ENCODE results near the gene KCNMA1. TPM values are rescaled to one million over a fixed set of nuclear protein-coding genes. Genes with fewer than 3 reads are reported as not detected.
"Not testable (repeated sequence)": the region's sequence is repeated elsewhere in the genome, so short reads cannot be mapped to it uniquely, and the experiment has no call there.

The KCNMA1 gene
- total RNA-seq, 1 experiment from 2014 or later, result not detected

GRCh38 chr10:77396290-77396689 lies 241.3 kb downstream of the KCNMA1 start:
- no peak for DNase-seq (ENCODE audit: low read depth, low spot score)
- in situ Hi-C loops (cut with HindIII; ENCODE audit: low pct_unique_long_range_greater_than_20kb, low sequenced_read_pairs), result no loop called here

DNA sequence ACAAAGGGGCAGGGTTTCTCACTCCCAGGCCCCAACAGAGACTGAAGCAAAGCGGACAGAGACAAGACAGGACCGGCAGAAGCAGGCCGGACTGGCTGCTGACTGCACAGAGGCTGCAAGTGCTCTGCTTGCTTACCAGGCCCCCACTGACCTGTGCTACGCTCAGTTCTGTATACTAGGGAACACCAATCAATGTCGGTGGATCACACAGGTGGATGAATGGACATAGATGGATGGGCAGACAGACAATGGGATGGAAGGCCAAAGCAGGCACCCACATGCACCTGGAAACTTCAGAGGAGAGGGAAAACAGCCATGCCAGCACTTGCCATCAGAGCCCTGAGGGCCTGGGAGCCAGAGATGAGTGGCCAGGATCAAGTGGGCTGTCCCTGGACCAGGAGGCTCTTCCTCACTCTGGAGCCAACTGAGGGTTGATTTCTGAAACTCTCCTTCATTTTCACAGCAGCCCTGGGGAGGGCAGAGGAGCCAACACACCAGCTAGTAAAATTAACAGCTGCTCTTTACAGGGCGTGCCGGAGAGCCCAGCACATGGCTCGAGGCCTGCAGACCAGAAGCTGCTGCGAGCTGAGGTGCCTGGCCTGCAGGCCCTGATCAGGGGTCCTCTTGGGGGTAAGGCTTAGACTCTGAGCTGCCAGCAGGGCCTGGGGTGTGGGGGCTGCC lies 243.6 kb downstream of the KCNMA1 start:
- DNase-seq (ENCODE audit: low read depth, low spot score), result no peak
- in situ Hi-C loops (cut with HindIII; ENCODE audit: low pct_unique_long_range_greater_than_20kb, low sequenced_read_pairs), result no loop called here

GRCh38 chr10:77393411-77393810 lies 244.2 kb downstream of the KCNMA1 start:
- DNase-seq (ENCODE audit: low read depth, low spot score), result no peak
- in situ Hi-C loops (cut with HindIII; ENCODE audit: low pct_unique_long_range_greater_than_20kb, low sequenced_read_pairs), result no loop called here

GRCh38 chr10:77392851-77393250 lies 244.8 kb downstream of the KCNMA1 start:
- DNase-seq (ENCODE audit: low read depth, low spot score), result no peak
- in situ Hi-C loops (cut with HindIII; ENCODE audit: low pct_unique_long_range_greater_than_20kb, low sequenced_read_pairs), result no loop called here

DNA sequence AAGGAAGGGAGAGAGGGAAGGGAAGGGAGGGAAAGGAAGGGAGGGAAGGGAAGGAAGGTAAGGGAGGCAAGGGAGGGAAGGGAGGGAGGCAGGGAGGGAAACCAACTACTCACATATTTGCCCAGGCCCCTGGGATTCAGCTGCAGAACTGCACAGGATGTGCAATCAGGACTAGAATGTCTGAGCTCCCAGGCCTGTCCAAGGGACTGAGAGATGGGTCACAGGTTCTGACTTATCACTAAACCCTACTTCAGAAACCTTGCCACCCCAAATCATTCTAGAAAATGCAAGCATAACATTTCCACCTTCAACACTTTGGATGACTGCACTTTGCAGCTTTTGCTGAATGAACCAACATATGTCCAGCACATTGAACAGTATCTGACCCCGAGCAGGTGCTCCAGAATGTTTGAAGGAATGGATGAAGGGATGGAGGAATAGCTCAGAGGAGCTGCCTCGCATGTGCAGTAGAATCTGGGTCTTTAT lies 245.3 kb downstream of the KCNMA1 start:
- DNase-seq (ENCODE audit: low read depth, low spot score), result no peak
- in situ Hi-C loops (cut with HindIII; ENCODE audit: low pct_unique_long_range_greater_than_20kb, low sequenced_read_pairs), result no loop called here

DNA sequence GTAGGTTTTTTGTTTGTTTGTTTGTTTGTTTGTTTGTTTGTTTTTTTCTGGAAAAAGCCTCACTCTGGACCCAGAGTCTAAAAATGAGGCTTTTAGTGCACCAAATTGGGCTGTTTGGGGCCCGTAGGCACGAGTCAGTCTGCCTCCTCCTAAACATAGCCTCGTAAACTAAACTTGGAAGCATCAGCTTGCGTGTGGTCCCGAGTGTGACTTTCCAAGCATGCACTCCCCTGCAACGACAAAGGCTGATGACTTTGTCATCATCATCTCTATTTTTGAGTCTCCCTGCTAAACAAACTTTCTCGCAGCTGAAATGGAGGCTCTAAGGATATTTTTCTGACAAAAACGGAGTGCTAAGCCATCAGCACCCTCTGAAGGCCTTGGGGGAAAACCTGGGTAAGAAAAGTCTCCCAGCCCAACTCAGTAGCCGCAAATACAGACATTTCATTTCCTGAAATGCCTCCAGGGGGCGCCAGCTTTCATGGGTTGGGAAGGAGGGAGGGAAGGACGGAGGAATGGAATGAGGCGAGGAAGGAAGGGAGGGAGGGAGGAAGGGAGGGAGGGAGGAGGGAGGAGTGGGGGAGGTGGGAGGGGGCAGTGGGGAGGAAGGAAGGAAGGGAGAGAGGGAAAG lies 245.9 kb downstream of the KCNMA1 start:
- peak; percentile 76 for DNase-seq (ENCODE audit: low read depth, low spot score)
- in situ Hi-C loops (cut with HindIII; ENCODE audit: low pct_unique_long_range_greater_than_20kb, low sequenced_read_pairs), result no loop called here

DNA sequence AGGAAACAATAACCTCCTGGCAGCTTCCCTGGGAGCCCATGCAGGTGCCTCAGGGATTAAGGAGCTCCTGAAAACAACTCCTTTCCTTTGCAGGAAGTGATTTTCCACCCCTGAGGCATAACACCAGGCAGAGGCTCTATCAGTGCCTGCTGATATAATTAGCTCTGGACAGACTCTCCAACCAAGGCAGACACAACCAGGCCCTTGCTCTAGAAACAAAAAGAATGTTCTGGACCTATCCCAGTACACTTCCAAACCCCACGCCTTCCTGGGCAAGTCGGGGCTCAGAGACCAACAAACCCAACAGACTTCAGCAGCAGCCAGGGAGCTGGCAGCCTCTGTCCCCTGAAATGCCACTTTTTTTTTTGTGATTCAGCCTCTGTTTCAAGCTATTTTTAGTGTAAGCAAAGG lies 247.1 kb downstream of the KCNMA1 start:
- no peak for DNase-seq (ENCODE audit: low read depth, low spot score)
- in situ Hi-C loops (cut with HindIII; ENCODE audit: low pct_unique_long_range_greater_than_20kb, low sequenced_read_pairs), result no loop called here

DNA sequence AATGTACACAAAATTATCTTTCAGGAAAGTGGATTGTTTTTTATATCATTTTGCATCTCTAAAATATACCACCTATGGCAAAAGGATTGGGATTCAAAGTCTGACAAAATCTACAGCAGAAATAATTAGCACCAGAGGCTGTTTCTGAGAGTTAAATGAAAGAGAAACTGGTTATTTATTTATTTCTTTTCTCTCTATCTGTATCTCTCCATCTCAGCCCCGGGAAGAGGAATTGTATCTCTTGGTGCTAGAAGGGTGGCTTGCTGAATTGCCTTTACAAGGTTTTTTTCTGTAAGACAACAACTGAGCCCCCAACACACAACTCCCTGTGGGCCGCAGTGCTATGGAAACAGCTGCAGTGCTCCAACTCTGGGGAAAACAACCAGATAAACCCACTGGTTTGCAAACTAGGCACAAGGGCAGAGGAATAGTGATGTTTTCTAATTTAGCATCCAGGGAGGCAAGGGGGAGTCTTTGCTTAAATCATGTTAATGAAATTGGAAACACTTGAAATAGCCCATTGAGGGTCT lies 249.0 kb downstream of the KCNMA1 start:
- DNase-seq (ENCODE audit: low read depth, low spot score), result no peak
- in situ Hi-C loops (cut with HindIII; ENCODE audit: low pct_unique_long_range_greater_than_20kb, low sequenced_read_pairs), result no loop called here

GRCh38 chr10:77387701-77388100 lies 249.9 kb downstream of the KCNMA1 start:
- DNase-seq (ENCODE audit: low read depth, low spot score); in situ Hi-C loops (cut with HindIII; ENCODE audit: low pct_unique_long_range_greater_than_20kb, low sequenced_read_pairs): not testable (repeated sequence)

- in situ Hi-C loops (cut with HindIII; ENCODE audit: low pct_unique_long_range_greater_than_20kb, low sequenced_read_pairs), result no loop called here
- DNase-seq (ENCODE audit: low read depth, low spot score), result no peak
Observed at GRCh38 chr10:77387247-77387646, 250.4 kb downstream of the KCNMA1 start.

GRCh38 chr10:77386838-77387237 lies 250.8 kb downstream of the KCNMA1 start:
- in situ Hi-C loops (cut with HindIII; ENCODE audit: low pct_unique_long_range_greater_than_20kb, low sequenced_read_pairs), result no loop called here
- no peak for DNase-seq (ENCODE audit: low read depth, low spot score)

DNA sequence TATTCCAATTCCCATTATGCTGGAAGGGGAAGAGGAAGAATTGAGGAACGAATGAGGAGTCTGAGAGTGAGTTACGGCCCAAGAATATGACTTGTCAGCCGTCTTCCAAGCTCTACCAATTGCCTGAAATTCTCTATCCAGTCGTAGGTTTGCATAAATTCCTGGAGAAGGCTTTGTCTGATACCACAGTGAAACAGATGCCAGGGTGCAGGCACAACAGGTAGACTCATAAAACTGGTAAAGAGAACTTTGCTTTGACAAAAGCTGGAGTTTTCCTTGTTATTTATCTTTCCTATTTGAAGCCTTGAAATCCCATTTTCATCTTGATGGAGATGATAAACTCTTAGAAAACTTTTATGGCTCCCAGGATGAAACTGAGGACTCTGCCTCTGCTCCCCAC lies 251.2 kb downstream of the KCNMA1 start:
- DNase-seq (ENCODE audit: low read depth, low spot score), result no peak
- in situ Hi-C loops (cut with HindIII; ENCODE audit: low pct_unique_long_range_greater_than_20kb, low sequenced_read_pairs), result no loop called here

DNA sequence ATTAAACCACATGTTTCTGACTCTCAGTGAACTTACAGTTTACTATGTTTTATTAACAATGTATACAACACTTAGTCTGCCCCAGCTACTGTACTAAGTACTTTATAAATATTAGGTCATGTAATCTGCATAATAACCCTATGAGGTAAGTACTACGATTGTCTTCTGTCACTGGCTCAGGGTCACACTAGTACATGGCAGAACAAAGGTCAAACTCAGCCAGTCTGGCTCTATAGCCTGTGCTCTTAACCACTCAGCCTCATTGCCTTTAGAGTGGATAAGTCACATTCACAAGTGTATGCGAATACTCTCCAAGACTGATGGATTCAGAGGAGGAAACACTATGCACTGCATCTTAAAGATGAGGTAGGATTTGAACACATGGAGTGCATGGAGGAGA lies 252.3 kb downstream of the KCNMA1 start:
- in situ Hi-C loops (cut with HindIII; ENCODE audit: low pct_unique_long_range_greater_than_20kb, low sequenced_read_pairs), result no loop called here
- no peak for DNase-seq (ENCODE audit: low read depth, low spot score)

DNA sequence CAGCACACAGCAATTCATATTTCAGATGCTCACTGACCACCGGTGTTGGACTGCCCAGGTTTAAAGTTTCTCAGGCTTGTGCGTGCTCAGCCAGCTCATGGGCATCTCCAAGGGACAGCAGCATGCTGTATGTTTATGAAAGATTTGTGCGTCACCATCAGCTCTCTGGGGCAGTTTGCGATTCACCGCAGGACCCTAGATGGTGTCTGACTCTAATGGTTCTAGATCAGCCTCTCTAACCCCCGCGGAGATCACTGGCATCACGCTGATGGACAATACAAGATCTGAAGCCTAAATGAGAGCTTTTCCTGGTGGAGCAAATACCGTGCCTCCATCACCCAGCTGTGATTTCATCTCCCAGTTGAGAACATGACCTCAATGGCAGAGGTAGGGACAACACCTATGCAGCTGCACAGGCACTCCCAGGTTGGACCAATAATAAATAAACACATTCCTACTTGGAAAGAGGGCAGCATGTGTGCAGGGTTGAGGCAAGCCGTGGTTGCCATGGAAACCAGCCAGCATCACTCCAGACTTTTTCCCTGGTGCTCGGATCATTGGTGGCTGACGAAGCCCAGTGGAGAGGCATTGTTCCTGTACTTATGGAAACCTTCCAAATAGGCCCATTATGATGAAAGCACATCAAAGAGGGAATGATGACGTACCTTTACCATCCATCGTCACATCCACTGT lies 253.6 kb downstream of the KCNMA1 start:
- in situ Hi-C loops (cut with HindIII; ENCODE audit: low pct_unique_long_range_greater_than_20kb, low sequenced_read_pairs), result no loop called here
- DNase-seq (ENCODE audit: low read depth, low spot score), result peak; percentile 31

DNA sequence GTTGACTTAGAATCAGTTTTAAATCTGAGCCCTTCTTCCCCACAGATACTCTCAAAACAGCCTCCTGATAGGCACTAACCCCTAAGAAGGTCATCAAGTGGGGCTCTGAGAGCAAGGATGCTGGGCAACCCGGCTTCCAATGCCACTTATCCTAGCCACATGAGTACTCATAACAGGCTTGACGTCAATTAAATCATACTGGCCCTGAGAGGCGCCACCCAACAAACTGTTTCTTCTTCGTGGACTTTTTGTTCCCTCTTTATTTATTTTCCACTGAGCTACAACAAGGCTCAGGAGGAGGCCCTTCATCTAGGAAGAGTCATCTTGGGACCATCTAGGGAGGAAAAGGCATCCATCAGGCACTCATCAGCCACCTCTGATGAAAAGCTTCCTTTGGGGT lies 255.9 kb downstream of the KCNMA1 start:
- DNase-seq (ENCODE audit: low read depth, low spot score), result no peak
- in situ Hi-C loops (cut with HindIII; ENCODE audit: low pct_unique_long_range_greater_than_20kb, low sequenced_read_pairs), result no loop called here

- no peak for DNase-seq (ENCODE audit: low read depth, low spot score)
- in situ Hi-C loops (cut with HindIII; ENCODE audit: low pct_unique_long_range_greater_than_20kb, low sequenced_read_pairs), result no loop called here
Observed at GRCh38 chr10:77380723-77381122, 256.9 kb downstream of the KCNMA1 start.

DNA sequence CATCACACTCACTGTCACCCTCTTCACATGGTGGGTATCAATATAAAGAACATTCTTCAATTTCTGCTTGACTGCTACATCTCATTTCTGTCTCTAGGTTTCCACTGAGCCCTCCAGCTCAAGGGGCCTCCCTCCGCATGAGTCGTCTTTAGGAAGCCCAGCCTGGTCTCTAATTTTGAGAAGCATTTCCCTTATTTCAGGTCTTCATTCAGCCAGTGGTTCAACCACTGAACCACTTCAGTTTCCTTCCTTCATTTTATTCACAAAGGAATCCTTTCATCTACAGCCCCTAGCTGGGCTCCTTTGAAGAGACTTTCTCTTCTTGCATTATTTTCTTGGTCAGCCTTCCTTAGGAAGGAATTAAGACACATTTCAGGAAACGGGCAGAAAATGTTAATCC lies 257.4 kb downstream of the KCNMA1 start:
- no peak for DNase-seq (ENCODE audit: low read depth, low spot score)
- in situ Hi-C loops (cut with HindIII; ENCODE audit: low pct_unique_long_range_greater_than_20kb, low sequenced_read_pairs), result no loop called here
